Gastrocnemius medialis (tissue), 4 donors: ENCODE results near the gene TIMP4. TPM values are rescaled to one million over a fixed set of nuclear protein-coding genes. Genes with fewer than 3 reads are reported as not detected.

ENCODE experiments used
- ATAC-seq, 2 donors: fragments of 150-250 bp; one replicate each; pipeline ENCODE4 v1.9.1; 2016
- DNase-seq, 2 donors: peaks; one replicate each; pipeline ENCODE4 v3.0.0-alpha.2; 2019
- H3K27ac ChIP-seq, 4 donors: fragments of 200-600 bp; sonication (generic); 1 replicate in 1 of 4; 2 replicates in 3 of 4; pipeline ENCODE4 v1.5.1; 2016 to 2018; ENCODE audit warnings: mild to moderate bottlenecking in 2 of 4, moderate library complexity in 1 of 4
- H3K27me3 ChIP-seq, 3 donors: fragments of 200-600 bp; sonication (generic) in 2 of 3; 1 replicate in 1 of 3; 2 replicates in 2 of 3; pipeline versions ENCODE4 v1.5.1 to v1.6.0; 2016 to 2019; ENCODE audit warnings: mild to moderate bottlenecking in 1 of 3, moderate library complexity in 1 of 3
- H3K36me3 ChIP-seq, 2 donors: fragments of 200-600 bp; sonication (generic) in 1 of 2; one replicate each; pipeline ENCODE4 v1.5.1; 2017 to 2018
- H3K4me1 ChIP-seq, 2 donors: fragments of 200-600 bp; sonication (generic) in 1 of 2; one replicate each; pipeline ENCODE4 v1.5.1; 2016 to 2017; ENCODE audit warnings: mild to moderate bottlenecking in 2 of 2
- H3K4me3 ChIP-seq, 4 donors: fragments of 200-600 bp; sonication (generic) in 3 of 4; 1 replicate in 1 of 4; 2 replicates in 3 of 4; pipeline ENCODE4 v1.5.1; 2016 to 2019; ENCODE audit warnings: mild to moderate bottlenecking in 2 of 4
- H3K9me3 ChIP-seq, 3 donors: fragments of 200-600 bp; sonication (generic) in 2 of 3; 1 replicate in 1 of 3; 2 replicates in 2 of 3; pipeline ENCODE4 v1.5.1; 2016 to 2019
- POLR2A ChIP-seq, 2 donors: fragments of 450-650 bp; IDR thresholded peaks; one replicate each; pipeline ENCODE4 v1.6.1; 2017; ENCODE audit warnings: antibody characterized with exemption in 2 of 2, mild to moderate bottlenecking in 2 of 2, moderate library complexity in 2 of 2
- in situ Hi-C, 4 donors: fragments of 200-750 bp; cut with MboI; loops; one replicate each; pipeline versions ENCODE4 v1.15.0 to v1.8.0; 2017; ENCODE audit warnings: low sequenced_read_pairs in 4 of 4
- intact Hi-C: fragments of 100-400 bp; cut with DNase I; formaldehyde crosslinking; loops from one replicate; pipeline ENCODE4 v1.15.1; 2023; ENCODE audit warnings: low total_unique reads
- total RNA-seq, 4 donors: library from RNA; depleted of rRNA; stranded (reverse); fragments of >200 nt; gene quantifications; one replicate each; pipeline versions ENCODE4 v1.1.0 to v1.2.3, GENCODE V29; 2016
- TF ChIP-seq, protein P1 (sequence below), 5 experiments: fragments of 450-650 bp in 3 of 5; fragments of 200-600 bp in 2 of 5; sonication (generic) in 2 of 5; IDR thresholded peaks in 4 of 5; conservative IDR thresholded peaks in 1 of 5; 1 replicate in 4 of 5; 2 replicates in 1 of 5; pipeline ENCODE4 v1.5.1; 2016 to 2019; ENCODE audit warnings: antibody characterized with exemption in 5 of 5, mild to moderate bottlenecking in 3 of 5, moderate library complexity in 3 of 5

Gene TIMP4
- total RNA-seq, 4 donors from 2014 or later = 15.9 to 29.7 (median 22.5) TPM

DNA sequence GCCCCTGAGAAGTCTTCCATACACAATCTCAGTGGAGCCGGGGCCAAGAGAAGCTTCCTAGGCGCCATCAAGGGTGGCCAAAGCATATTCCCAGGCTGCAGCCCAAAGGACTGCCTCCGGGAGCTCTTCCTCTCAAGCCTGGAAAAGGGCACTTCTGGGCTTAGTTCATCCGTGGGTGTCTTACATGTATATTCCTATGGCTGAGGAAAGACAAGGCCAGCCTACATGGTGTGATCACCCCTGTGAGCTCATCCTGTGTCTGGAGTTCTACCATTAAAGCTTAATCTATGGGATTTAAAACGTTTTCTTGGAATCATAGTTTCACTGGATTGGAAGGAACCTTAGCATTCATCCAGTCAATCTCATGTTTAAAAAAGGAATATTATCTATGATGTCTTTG is 21.9 kb upstream of the TIMP4 start:
- peak overlapping the region in 2 of 4 donors; percentile 29 to 41 for H3K27ac ChIP-seq
- in situ Hi-C loops = loop anchor here in 1 of 4 donors (10.0 kb wide), 1 partner anchor 294 kb away; no protein-coding TSS in a partner anchor

DNA sequence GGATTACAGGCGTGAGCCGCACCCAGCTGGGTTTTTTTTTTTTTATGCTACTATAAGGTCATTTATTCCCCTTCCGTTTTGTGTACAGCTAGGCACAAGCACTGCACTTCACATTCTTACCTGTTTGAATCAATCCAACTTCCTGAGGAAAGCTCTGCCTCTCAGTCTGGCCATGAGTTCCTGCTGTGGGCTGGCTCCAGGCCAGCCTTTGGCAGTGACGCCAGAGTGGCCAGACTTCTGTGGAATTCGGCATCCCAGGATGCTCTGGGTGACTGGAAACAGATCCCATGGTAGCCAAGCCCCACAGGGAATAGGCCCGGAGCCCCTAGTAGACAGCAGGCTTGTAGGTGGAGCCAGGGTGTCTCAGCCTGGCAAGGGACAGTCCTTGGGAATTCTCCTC is 21.5 kb upstream of the TIMP4 start:
- Histone ChIP-seq H3K4me3 (no peak overlapping the region), H3K27me3 (no peaks in the 10 kb centered on the region), H3K9me3 (no peaks in the 10 kb centered on the region), H3K36me3 (no peaks in the 10 kb centered on the region), H3K27ac (peak overlapping the region in 3 of 4 donors; percentile 27 to 41 (median 29)), H3K4me1 (peaks cover 5 to 6% of the 10 kb centered on the region in 2 donors)
- in situ Hi-C loops = loop anchor here in 1 of 4 donors (10.0 kb wide), 1 partner anchor 295 kb away; no protein-coding TSS in a partner anchor
- no peak for TF ChIP-seq POLR2A (IDR thresholded peaks at IDR 0.05)
- TF ChIP-seq, protein P1, sequence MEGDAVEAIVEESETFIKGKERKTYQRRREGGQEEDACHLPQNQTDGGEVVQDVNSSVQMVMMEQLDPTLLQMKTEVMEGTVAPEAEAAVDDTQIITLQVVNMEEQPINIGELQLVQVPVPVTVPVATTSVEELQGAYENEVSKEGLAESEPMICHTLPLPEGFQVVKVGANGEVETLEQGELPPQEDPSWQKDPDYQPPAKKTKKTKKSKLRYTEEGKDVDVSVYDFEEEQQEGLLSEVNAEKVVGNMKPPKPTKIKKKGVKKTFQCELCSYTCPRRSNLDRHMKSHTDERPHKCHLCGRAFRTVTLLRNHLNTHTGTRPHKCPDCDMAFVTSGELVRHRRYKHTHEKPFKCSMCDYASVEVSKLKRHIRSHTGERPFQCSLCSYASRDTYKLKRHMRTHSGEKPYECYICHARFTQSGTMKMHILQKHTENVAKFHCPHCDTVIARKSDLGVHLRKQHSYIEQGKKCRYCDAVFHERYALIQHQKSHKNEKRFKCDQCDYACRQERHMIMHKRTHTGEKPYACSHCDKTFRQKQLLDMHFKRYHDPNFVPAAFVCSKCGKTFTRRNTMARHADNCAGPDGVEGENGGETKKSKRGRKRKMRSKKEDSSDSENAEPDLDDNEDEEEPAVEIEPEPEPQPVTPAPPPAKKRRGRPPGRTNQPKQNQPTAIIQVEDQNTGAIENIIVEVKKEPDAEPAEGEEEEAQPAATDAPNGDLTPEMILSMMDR (IDR thresholded peaks at IDR 0.05 in 4 of 5, conservative IDR thresholded peaks at IDR 0.05 in 1 of 5) = no peak
- ATAC-seq = no peak
- DNase-seq = no peak
- intact Hi-C loops = no loop called here

More for the DNA sequence above, 21.9 kb upstream of the TIMP4 start:
- H3K27me3 ChIP-seq = no peaks in the 10 kb centered on the region
- TF ChIP-seq, protein P1 (IDR thresholded peaks at IDR 0.05 in 4 of 5, conservative IDR thresholded peaks at IDR 0.05 in 1 of 5) = no peak
- TF ChIP-seq POLR2A (IDR thresholded peaks at IDR 0.05) = no peak
- no peak overlapping the region for H3K4me3 ChIP-seq
- DNase-seq = no peak
- no peak for ATAC-seq
- no peaks in the 10 kb centered on the region for H3K36me3 ChIP-seq
- H3K9me3 ChIP-seq = no peaks in the 10 kb centered on the region
- H3K4me1 ChIP-seq = peaks cover under 1 to 6% of the 10 kb centered on the region in 2 donors
- intact Hi-C loops = no loop called here

DNA sequence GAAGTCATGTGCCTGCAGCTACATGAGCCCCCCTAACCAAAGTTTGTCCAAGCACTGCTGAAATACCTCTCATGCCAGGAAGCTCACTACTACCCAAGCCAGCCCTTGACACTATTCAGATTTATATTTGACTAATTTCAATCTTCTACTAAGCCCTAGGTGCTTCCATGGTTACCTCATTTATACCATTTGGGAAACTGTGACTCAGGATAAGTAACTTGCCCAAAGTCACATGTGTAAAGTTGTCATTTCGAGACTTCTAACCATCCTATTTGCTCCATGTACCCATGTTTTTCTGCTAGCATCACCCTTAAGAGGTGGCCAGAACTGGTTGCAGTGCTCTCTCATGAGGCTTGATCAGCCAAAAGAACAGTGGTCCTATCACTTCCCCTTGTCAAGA is 20.7 kb upstream of the TIMP4 start:
- DNase-seq (no peak), ATAC-seq (no peak)
- intact Hi-C loops = loop anchor here (5.0 kb wide), 1 partner anchor 303 kb away; the partner anchor contains the start of gene TSEN2
- Histone ChIP-seq H3K36me3 (no peaks in the 10 kb centered on the region), H3K4me1 (peaks cover 5 to 6% of the 10 kb centered on the region in 2 donors), H3K27me3 (no peaks in the 10 kb centered on the region), H3K4me3 (no peak overlapping the region), H3K27ac (no peak overlapping the region), H3K9me3 (no peaks in the 10 kb centered on the region)
- in situ Hi-C loops = loop anchor here (5.0 kb wide), 2 partner anchors 37 to 42 kb away; no protein-coding TSS in a partner anchor
- TF ChIP-seq, protein P1 (IDR thresholded peaks at IDR 0.05 in 4 of 5, conservative IDR thresholded peaks at IDR 0.05 in 1 of 5) = no peak
- TF ChIP-seq POLR2A (IDR thresholded peaks at IDR 0.05) = no peak

DNA sequence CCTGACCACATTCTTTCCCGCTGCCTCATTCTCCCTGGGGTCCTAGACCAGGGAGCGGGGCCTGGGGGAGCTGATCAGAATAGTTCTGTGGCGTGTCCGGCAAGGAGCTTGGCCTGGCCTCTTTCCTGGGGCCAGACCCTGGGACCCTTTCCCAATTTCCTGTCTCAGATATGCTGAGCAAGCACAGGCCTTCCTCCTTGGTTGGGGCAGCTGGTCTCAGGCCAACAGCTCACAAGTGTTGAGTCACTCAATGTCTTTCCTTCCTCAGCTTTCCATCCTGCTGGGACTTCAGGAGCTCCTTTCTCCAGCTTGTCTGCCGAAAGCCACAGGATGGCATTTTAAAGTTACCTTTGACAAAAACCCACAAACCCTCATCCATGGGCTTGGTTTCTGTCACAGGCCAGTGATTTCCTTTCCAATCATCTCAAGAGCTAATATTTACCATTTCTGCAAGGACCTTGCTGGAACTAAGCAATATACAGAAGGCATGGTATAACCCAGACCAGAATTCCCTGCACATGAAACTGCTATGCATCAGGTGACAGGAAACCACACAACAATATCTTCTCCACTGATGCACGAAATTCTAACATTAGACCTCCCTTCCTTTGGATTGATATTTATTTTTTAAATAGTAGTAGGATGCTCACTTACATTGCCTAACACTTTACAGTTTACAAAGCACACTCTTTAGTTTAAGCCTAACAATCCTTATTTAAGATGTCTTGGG is 19.5 kb upstream of the TIMP4 start:
- Histone ChIP-seq H3K27ac (peak overlapping the region; percentile 30 to 53 (median 50)), H3K4me3 (no peak overlapping the region), H3K36me3 (no peaks in the 10 kb centered on the region), H3K4me1 (peaks cover 5 to 6% of the 10 kb centered on the region in 2 donors), H3K9me3 (no peaks in the 10 kb centered on the region), H3K27me3 (no peaks in the 10 kb centered on the region)
- DNase-seq (peak; percentile 22 to 32), ATAC-seq (no peak)
- intact Hi-C loops (loop anchor here (5.0 kb wide), 1 partner anchor 304 kb away; the partner anchor contains the start of gene TSEN2), in situ Hi-C loops (loop anchor here (5.0 kb wide), 2 partner anchors 36 to 41 kb away; no protein-coding TSS in a partner anchor)
- no peak for TF ChIP-seq POLR2A (IDR thresholded peaks at IDR 0.05)
- TF ChIP-seq, protein P1 (IDR thresholded peaks at IDR 0.05 in 4 of 5, conservative IDR thresholded peaks at IDR 0.05 in 1 of 5) = no peak
